Fibroblast of the aortic adventitia (primary cell): ENCODE results near the gene RNASEH2C. TPM values are rescaled to one million over a fixed set of nuclear protein-coding genes. Genes with fewer than 3 reads are reported as not detected.
"Not testable (repeated sequence)": the region's sequence is repeated elsewhere in the genome, so short reads cannot be mapped to it uniquely, and the experiment has no call there.

Source experiments
- DNase-seq: peaks from one replicate; pipeline ENCODE4 v3.0.0-alpha.2; 2010; ENCODE audit warnings: low read depth
- H3K4me3 ChIP-seq: 2 replicates; pipeline ENCODE4 v1.5.1; 2011; ENCODE audit warnings: low read depth, mild to moderate bottlenecking, control low read depth, low read length, moderate library complexity
- CTCF ChIP-seq: IDR thresholded peaks from 2 replicates; pipeline ENCODE4 v1.5.1; 2011; ENCODE audit warnings: mild to moderate bottlenecking, low read length, control low read depth, inconsistent platforms; ENCODE audit not compliant: insufficient read depth
- total RNA-seq: library from RNA; depleted of rRNA; stranded (reverse); fragments of >200 nt; gene quantifications from 2 replicates; pipeline ENCODE4 v1.2.3, GENCODE V29; 2012; ENCODE audit warnings: low replicate concordance

Gene RNASEH2C
- total RNA-seq, 1 donor, result 44.6 TPM

DNA sequence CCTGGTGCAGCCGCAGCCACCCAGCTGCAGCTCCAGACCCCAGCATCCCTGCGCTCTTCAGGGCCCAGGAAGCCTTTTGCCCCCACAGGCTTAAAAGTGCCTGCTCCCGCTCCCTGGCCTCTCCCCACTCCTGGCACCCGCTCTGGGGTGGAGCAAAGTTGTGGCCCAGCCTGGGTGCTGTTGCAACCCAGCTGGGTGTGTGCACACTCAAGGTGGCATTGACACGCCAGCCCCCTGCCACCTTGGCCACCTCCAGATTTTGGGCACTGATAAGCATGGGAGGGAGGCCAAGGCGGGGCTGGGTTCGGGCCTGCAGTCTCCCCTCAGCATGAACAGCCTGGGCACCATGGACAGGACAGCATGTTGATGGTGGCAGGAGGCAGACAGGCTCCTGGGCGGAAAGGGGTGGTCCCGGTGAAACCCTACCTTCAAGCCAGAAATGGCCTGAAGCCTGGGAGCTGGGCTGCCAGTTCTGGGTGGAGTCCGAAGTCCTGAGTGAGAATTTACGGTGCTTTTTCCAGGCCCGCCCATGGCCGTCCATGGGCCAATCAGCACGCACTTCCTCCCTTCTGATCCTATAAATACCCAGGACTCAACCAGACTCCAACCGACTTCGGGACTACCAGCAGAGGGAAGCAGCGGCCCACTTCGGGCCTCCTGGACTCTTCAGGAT is 23.6 kb upstream of the RNASEH2C start:
- TF ChIP-seq CTCF, result peak; percentile 25
- no peak overlapping the region for H3K4me3 ChIP-seq
- peak; percentile 20 for DNase-seq

GRCh38 chr11:65743681-65744025 is 23.1 kb upstream of the RNASEH2C start:
- TF ChIP-seq CTCF, result no peak
- no peak for DNase-seq
- no peak overlapping the region for H3K4me3 ChIP-seq

- no peak for TF ChIP-seq CTCF
- H3K4me3 ChIP-seq, result no peak overlapping the region
- DNase-seq, result no peak
Observed at GRCh38 chr11:65742353-65742752, 21.8 kb upstream of the RNASEH2C start.

DNA sequence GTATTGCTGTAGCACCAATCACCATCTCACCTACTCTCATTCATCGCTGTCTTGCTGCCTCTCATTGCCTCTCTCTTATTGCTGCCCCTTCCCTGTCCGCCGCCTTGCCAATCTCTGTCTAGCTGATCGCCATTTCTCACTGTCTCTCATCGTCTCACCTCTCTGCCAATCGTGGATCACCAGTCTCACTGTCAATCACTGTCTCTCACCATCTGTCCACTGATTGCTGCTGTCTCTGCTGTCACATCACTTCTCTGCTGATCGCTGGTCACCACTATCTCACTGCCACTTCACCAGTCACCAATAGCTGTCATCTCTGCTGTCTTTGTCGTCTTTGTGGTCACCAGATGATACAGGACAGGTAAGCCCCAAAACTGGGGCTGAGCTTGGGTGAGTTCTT is 20.6 kb upstream of the RNASEH2C start:
- no peak for TF ChIP-seq CTCF
- no peak overlapping the region for H3K4me3 ChIP-seq
- DNase-seq, result no peak

DNA sequence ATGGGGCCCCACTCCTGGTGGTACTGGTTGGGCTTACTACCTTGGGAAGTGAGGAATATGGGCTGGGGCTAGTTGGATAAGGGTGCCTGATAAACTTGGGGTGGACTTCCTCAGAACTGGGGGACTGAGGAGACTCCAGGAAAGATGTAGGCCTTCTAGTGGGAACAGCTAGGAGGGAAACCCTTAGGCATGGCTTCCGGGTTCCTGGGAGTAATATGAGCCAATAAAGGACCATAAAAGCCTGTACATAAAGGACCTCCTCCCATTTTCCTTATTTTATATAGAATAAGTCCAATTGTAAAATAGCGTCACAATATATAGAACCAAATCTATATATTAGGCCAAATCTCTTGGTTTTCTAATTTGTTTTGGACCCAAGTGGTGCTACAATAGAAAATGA is 18.4 kb upstream of the RNASEH2C start:
- TF ChIP-seq CTCF, result no peak
- DNase-seq, result no peak
- no peak overlapping the region for H3K4me3 ChIP-seq

DNA sequence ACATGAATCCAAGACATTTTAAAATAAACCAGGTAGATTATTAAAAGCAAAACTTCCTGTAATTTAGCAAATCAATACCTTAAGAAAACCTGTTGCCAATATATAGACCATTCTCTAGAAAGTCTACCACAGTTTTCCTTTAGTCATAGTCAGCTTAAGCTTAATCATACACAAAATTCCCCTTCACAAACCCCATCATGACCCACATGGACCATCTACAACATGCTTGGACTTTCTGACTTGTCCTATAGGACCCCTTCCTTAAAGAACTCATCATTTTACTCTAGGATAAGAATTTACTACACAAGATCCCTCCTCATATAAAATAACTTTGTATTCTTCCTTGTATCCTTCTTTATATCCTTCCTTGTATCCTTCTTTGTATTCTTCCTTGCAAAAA is 16.2 kb upstream of the RNASEH2C start:
- no peak for DNase-seq
- TF ChIP-seq CTCF, result no peak
- no peak overlapping the region for H3K4me3 ChIP-seq

GRCh38 chr11:65735111-65735510 is 14.5 kb upstream of the RNASEH2C start:
- DNase-seq, H3K4me3 ChIP-seq: not testable (repeated sequence)
